ENCODE data around the gene SMC1A. TPM values are rescaled to one million over a fixed set of nuclear protein-coding genes. Genes with fewer than 3 reads are reported as not detected.

Gene SMC1A
- total RNA-seq, 6 experiments from 2014 or later, result 40.5 to 62.0 (median 58.4) TPM

DNA sequence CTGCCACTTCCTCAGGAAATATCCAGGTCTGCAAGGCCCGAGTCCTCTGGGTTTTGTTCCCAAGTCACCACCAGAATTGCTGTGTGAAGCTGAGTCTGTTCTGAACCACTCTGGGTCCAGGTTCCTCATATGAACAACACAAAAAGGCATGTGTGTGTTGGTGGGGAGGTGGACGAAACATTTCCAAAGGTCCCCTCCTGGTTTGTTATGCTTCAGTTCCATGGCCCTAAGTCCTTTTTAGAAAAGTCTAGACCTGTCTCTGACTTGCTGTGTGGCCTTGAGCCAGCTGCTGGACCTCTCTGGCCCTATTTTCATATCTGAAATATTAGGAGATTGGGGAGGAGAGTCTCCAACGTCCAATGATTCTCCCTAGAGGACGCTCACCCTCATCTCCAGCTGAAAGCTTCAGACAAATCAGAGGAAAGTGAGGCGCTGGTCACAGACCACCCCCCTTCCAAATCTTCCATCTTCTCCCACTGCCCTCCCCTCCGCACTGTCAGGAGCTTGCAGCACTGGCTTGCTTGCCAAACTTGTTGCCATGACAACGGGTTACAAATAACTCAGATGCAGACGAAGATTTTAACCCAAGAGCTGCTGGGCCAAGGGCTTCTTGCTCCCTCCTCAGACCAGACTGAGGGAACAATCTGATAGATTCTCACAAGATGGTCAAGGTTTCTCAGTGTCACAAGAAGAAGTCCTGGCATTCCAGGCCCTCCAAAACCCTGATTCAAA, 64.5 kb downstream of the SMC1A start:
- peak; percentile 9 for DNase-seq
- H3K27me3 Mint-ChIP-seq (ENCODE audit: insufficient read depth), result peaks cover 3% of the 10 kb centered on the region
- peaks cover 5% of the 10 kb centered on the region; the same call in 1 of the 2 replicates for H3K4me1 Mint-ChIP-seq (ENCODE audit: low read depth)
- TF ChIP-seq, protein P1, sequence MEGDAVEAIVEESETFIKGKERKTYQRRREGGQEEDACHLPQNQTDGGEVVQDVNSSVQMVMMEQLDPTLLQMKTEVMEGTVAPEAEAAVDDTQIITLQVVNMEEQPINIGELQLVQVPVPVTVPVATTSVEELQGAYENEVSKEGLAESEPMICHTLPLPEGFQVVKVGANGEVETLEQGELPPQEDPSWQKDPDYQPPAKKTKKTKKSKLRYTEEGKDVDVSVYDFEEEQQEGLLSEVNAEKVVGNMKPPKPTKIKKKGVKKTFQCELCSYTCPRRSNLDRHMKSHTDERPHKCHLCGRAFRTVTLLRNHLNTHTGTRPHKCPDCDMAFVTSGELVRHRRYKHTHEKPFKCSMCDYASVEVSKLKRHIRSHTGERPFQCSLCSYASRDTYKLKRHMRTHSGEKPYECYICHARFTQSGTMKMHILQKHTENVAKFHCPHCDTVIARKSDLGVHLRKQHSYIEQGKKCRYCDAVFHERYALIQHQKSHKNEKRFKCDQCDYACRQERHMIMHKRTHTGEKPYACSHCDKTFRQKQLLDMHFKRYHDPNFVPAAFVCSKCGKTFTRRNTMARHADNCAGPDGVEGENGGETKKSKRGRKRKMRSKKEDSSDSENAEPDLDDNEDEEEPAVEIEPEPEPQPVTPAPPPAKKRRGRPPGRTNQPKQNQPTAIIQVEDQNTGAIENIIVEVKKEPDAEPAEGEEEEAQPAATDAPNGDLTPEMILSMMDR (IDR thresholded peaks at IDR 0.05), result no peak
- no peak overlapping the region for H3K27ac Mint-ChIP-seq
- no peaks in the 10 kb centered on the region for H3K36me3 Mint-ChIP-seq (ENCODE audit: low read depth)
- no peaks in the 10 kb centered on the region for H3K9me3 Mint-ChIP-seq
- H3K4me3 Mint-ChIP-seq, result no peak overlapping the region

DNA sequence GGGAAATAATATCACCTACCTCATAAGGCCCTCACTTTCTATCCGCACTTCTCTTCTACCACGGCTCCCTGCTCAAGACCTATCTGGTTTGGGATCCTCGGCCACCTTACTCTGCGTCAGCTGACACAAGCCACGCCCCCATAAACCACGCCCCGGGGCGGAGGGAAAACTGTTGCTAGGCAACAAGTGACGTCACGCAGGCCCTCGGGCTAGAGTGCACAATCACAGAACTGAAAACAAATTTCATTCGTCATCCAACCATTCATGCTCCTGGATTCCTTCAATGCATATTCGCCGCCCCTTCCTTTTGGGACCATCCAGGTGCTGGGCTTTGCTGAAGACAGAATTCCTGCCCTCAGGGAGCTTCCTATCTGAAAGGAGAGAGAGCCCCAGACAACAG, 66.3 kb downstream of the SMC1A start:
- no peak overlapping the region for H3K27ac Mint-ChIP-seq
- no peaks in the 10 kb centered on the region for H3K36me3 Mint-ChIP-seq (ENCODE audit: low read depth)
- DNase-seq, result no peak
- H3K9me3 Mint-ChIP-seq, result no peaks in the 10 kb centered on the region
- peaks cover 5% of the 10 kb centered on the region; the same call in 1 of the 2 replicates for H3K4me1 Mint-ChIP-seq (ENCODE audit: low read depth)
- H3K27me3 Mint-ChIP-seq (ENCODE audit: insufficient read depth), result peaks cover 3% of the 10 kb centered on the region
- TF ChIP-seq, protein P1 (IDR thresholded peaks at IDR 0.05), result no peak
- H3K4me3 Mint-ChIP-seq, result no peak overlapping the region

DNA sequence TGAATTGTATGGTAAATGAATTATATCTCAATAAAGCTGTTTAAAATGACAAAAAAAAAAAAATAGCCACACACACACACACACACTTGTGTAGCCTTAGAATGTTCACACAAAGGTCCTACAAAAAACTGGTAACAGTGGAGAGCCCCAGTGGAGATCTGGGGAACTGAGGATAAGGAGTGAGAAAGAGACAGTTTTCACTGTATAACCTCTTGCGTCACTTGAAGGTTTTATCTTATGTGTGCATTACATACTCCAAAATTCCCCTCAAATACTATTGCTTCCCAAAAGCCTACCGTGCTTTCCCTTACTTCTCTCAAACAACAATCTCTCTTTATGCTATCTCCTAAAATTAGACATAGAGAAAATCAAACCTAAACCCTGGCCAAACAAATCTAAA, 67.8 kb downstream of the SMC1A start:
- H3K27ac Mint-ChIP-seq, result no peak overlapping the region
- TF ChIP-seq, protein P1 (IDR thresholded peaks at IDR 0.05), result peak; percentile 26
- no peaks in the 10 kb centered on the region for H3K36me3 Mint-ChIP-seq (ENCODE audit: low read depth)
- peaks cover 3% of the 10 kb centered on the region for H3K27me3 Mint-ChIP-seq (ENCODE audit: insufficient read depth)
- H3K4me1 Mint-ChIP-seq (ENCODE audit: low read depth), result peaks cover 5% of the 10 kb centered on the region; the same call in 1 of the 2 replicates
- no peak overlapping the region for H3K4me3 Mint-ChIP-seq
- no peaks in the 10 kb centered on the region for H3K9me3 Mint-ChIP-seq
- DNase-seq, result no peak

DNA sequence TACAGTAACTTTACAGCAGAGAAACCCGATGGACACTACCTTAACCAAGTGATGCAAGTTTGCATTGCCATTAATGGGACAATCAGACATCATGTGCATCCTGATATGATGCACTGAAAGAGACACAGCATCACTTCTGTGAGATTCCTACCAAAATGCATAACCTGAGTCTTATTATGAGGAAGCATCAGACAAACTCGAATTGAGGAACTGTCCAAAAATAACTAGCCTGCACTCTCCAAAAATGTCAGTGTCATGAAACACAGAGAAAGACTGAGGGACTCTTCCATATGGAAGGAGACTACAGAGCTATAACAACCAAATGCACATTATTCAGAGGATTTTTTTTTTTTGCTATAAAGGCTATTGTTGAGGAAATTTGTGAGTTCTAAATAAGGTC, 74.5 kb downstream of the SMC1A start:
- DNase-seq, result no peak
- no peaks in the 10 kb centered on the region for H3K36me3 Mint-ChIP-seq (ENCODE audit: low read depth)
- H3K4me3 Mint-ChIP-seq, result no peak overlapping the region
- H3K4me1 Mint-ChIP-seq (ENCODE audit: low read depth), result no peaks in the 10 kb centered on the region
- no peaks in the 10 kb centered on the region for H3K9me3 Mint-ChIP-seq
- no peak overlapping the region for H3K27ac Mint-ChIP-seq
- peaks cover 7% of the 10 kb centered on the region; the same call in 1 of the 2 replicates for H3K27me3 Mint-ChIP-seq (ENCODE audit: insufficient read depth)
- TF ChIP-seq, protein P1 (IDR thresholded peaks at IDR 0.05), result no peak

DNA sequence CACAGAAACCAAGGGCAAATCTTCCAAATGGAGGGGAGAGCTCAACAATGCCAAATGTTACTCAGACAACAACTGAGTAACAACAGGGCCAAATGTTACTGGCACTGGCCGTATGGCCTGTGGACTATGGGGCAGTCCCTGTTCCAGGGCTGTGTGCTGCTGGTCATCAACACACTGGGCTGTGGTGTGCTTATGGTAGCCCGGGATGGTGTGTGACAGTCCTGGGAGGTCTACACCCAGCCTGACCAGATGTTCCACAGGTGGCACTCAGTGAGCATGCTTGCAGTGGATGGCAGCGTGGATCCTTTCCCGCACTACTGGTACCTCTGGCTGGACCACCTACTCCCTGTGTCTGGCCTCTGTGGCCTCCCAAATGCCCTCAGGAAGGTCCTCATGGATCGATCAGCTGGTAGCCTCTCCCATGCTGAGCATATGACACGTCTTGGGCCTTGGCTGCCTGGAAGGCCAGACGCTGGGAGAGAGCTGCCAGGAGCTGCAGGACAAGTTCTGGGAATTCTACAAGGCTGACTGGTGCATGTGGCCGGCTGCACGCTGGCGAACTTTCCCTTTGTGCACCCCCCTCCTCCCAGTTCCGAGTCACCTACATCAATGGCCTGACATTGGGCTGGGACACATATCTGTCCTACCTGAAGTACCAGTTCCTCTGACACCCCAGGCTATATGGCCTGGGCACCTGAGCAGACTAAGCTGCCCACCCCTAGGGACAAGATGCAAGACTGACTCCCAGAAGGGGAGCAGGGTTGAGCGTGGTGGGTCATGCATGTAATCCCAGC, 81.4 kb downstream of the SMC1A start:
- Mint-ChIP-seq H3K4me1 (ENCODE audit: low read depth) (no peaks in the 10 kb centered on the region), H3K4me3 (no peak overlapping the region), H3K36me3 (ENCODE audit: low read depth) (no peaks in the 10 kb centered on the region), H3K27ac (no peak overlapping the region), H3K27me3 (ENCODE audit: insufficient read depth) (peaks cover 12% of the 10 kb centered on the region), H3K9me3 (no peaks in the 10 kb centered on the region)
- no peak for DNase-seq
- TF ChIP-seq, protein P1 (IDR thresholded peaks at IDR 0.05), result no peak

Data from HFFc6 (cell line).